Astrocyte (in vitro differentiated cells and primary cell): Measurements from ENCODE around the gene SCUBE3. TPM values are rescaled to one million over a fixed set of nuclear protein-coding genes. Genes with fewer than 3 reads are reported as not detected.
A peak's percentile ranks its signal among the peaks of the same experiment; 100 is the strongest.

ENCODE experiments used
- DNase-seq: peaks from one replicate; pipeline ENCODE4 v3.0.0-alpha.2; 2010; ENCODE audit warnings: low read depth
- FAIRE-seq: peaks from 2 replicates; lab custom pipeline; 2011; peaks lifted over from hg19 to GRCh38; lab: Jason Lieb, UNC
- H2AFZ ChIP-seq: 2 replicates; pipeline ENCODE4 v1.6.0; 2012; ENCODE audit warnings: low read depth, low read length, inconsistent platforms
- H3K27ac ChIP-seq: 2 replicates; pipeline ENCODE4 v1.5.1; 2011; ENCODE audit warnings: low read depth, low read length, inconsistent platforms
- H3K27me3 ChIP-seq: 2 replicates; pipeline ENCODE4 v1.6.0; 2011; ENCODE audit warnings: low read length, inconsistent platforms; ENCODE audit not compliant: insufficient read depth
- H3K36me3 ChIP-seq: 2 replicates; pipeline ENCODE4 v1.5.1; 2011; ENCODE audit warnings: low read length, inconsistent platforms; ENCODE audit not compliant: insufficient read depth
- H3K4me1 ChIP-seq: 2 replicates; pipeline ENCODE4 v1.5.1; 2011; ENCODE audit warnings: low read length, inconsistent platforms; ENCODE audit not compliant: insufficient read depth
- H3K4me2 ChIP-seq: 2 replicates; pipeline ENCODE4 v1.6.0; 2012; ENCODE audit warnings: low read length, inconsistent platforms
- H3K4me3 ChIP-seq: 2 replicates; pipeline ENCODE4 v1.5.1; 2011; ENCODE audit warnings: low read depth, mild to moderate bottlenecking, low read length, inconsistent platforms; ENCODE audit not compliant: insufficient read depth
- H3K79me2 ChIP-seq: 2 replicates; pipeline ENCODE4 v1.6.0; 2012; ENCODE audit warnings: mild to moderate bottlenecking, low read length, inconsistent platforms; ENCODE audit not compliant: insufficient read depth
- H3K9ac ChIP-seq: 2 replicates; pipeline ENCODE4 v1.6.0; 2012; ENCODE audit warnings: mild to moderate bottlenecking, low read length, inconsistent platforms
- H3K9me3 ChIP-seq: 2 replicates; pipeline ENCODE4 v1.5.1; 2012; ENCODE audit warnings: low read depth, mild to moderate bottlenecking, low read length, inconsistent platforms; ENCODE audit not compliant: insufficient read depth
- H4K20me1 ChIP-seq: 2 replicates; pipeline ENCODE4 v1.6.0; 2012; ENCODE audit warnings: low read length, inconsistent platforms; ENCODE audit not compliant: insufficient read depth
- H3K27ac Mint-ChIP-seq: one replicate; pipeline ENCODE4 v1.8.0; 2021; ENCODE audit warnings: mild to moderate bottlenecking, mixed read lengths; ENCODE audit not compliant: unreplicated experiment
- H3K27me3 Mint-ChIP-seq: one replicate; pipeline ENCODE4 v1.8.0; 2021; ENCODE audit warnings: low read depth, mixed read lengths; ENCODE audit not compliant: unreplicated experiment
- H3K36me3 Mint-ChIP-seq: one replicate; pipeline ENCODE4 v1.8.0; 2021; ENCODE audit warnings: low read depth, mixed read lengths; ENCODE audit not compliant: unreplicated experiment
- H3K4me1 Mint-ChIP-seq: one replicate; pipeline ENCODE4 v1.8.0; 2021; ENCODE audit warnings: low read depth, mixed read lengths; ENCODE audit not compliant: unreplicated experiment
- H3K4me3 Mint-ChIP-seq: one replicate; pipeline ENCODE4 v1.8.0; 2021; ENCODE audit warnings: mild to moderate bottlenecking, moderate library complexity, mixed read lengths; ENCODE audit not compliant: unreplicated experiment
- H3K9me3 Mint-ChIP-seq: one replicate; pipeline ENCODE4 v1.8.0; 2021; ENCODE audit warnings: mild to moderate bottlenecking, mixed read lengths; ENCODE audit not compliant: unreplicated experiment
- CTCF ChIP-seq: IDR thresholded peaks from 2 replicates; pipeline ENCODE4 v1.5.1; 2011; ENCODE audit warnings: low read depth, mild to moderate bottlenecking, inconsistent platforms, low read length, moderate library complexity; ENCODE audit not compliant: insufficient read depth
- EZH2 ChIP-seq: IDR thresholded peaks from 2 replicates; pipeline ENCODE4 v1.6.1; 2012; ENCODE audit warnings: mild to moderate bottlenecking, low read length, inconsistent platforms; ENCODE audit not compliant: insufficient read depth
- total RNA-seq: library from RNA; stranded (reverse); gene quantifications from 2 replicates; pipeline ENCODE4 v1.2.1, GENCODE V29; 2021

Gene SCUBE3
- total RNA-seq, 1 donor from 2014 or later, result 10.1 TPM

- Histone ChIP-seq H3K4me3 (no peak overlapping the region), H2AFZ (no peak overlapping the region), H3K9me3 (no peaks in the 10 kb centered on the region), H3K27me3 (peaks cover 8% of the 10 kb centered on the region), H3K4me1 (peaks cover 8% of the 10 kb centered on the region), H3K4me2 (no peak overlapping the region), H3K27ac (no peak overlapping the region), H3K36me3 (no peaks in the 10 kb centered on the region), H3K79me2 (no peaks in the 10 kb centered on the region), H4K20me1 (no peaks in the 10 kb centered on the region), H3K9ac (no peak overlapping the region)
- no peak for DNase-seq
- peaks cover 61% of the 10 kb centered on the region for H3K27me3 Mint-ChIP-seq
- FAIRE-seq, result no peak
- no peak overlapping the region for H3K27ac Mint-ChIP-seq
- no peak overlapping the region for H3K4me3 Mint-ChIP-seq
- H3K36me3 Mint-ChIP-seq, result peaks cover 1% of the 10 kb centered on the region
- peaks cover 3% of the 10 kb centered on the region for H3K9me3 Mint-ChIP-seq
- TF ChIP-seq CTCF, result no peak
- TF ChIP-seq EZH2, result no peak
- H3K4me1 Mint-ChIP-seq, result peaks cover 2% of the 10 kb centered on the region
Measured at GRCh38 chr6:35209081-35209480, 4.7 kb upstream of the SCUBE3 start.

- Mint-ChIP-seq H3K4me1 (peaks cover 4% of the 10 kb centered on the region), H3K27ac (no peak overlapping the region), H3K9me3 (peaks cover 3% of the 10 kb centered on the region), H3K4me3 (no peak overlapping the region), H3K36me3 (peaks cover 1% of the 10 kb centered on the region), H3K27me3 (peaks cover 61% of the 10 kb centered on the region)
- no peak for DNase-seq
- no peak for TF ChIP-seq EZH2
- no peak for TF ChIP-seq CTCF
- Histone ChIP-seq H3K4me3 (no peak overlapping the region), H4K20me1 (no peaks in the 10 kb centered on the region), H3K4me1 (peaks cover 11% of the 10 kb centered on the region), H3K9me3 (no peaks in the 10 kb centered on the region), H3K27ac (no peak overlapping the region), H2AFZ (no peak overlapping the region), H3K36me3 (no peaks in the 10 kb centered on the region), H3K79me2 (no peaks in the 10 kb centered on the region), H3K9ac (no peak overlapping the region), H3K27me3 (peaks cover 8% of the 10 kb centered on the region), H3K4me2 (no peak overlapping the region)
- no peak for FAIRE-seq
Measured at GRCh38 chr6:35209622-35210247, 4.0 kb upstream of the SCUBE3 start.

- no peaks in the 10 kb centered on the region for H3K36me3 Mint-ChIP-seq
- H3K4me1 ChIP-seq, result peaks cover 40% of the 10 kb centered on the region
- peaks cover 35% of the 10 kb centered on the region for H3K4me1 Mint-ChIP-seq
- H3K4me2 ChIP-seq, result peak overlapping the region; percentile 95
- peak overlapping the region; percentile 63 for H3K4me3 ChIP-seq
- peak overlapping the region; percentile 70 for H3K9ac ChIP-seq
- H3K27ac Mint-ChIP-seq, result no peak overlapping the region
- DNase-seq (no peak), FAIRE-seq (no peak)
- H3K27me3 Mint-ChIP-seq, result peaks cover 42% of the 10 kb centered on the region
- H3K79me2 ChIP-seq, result peaks cover 22% of the 10 kb centered on the region
- peaks cover 3% of the 10 kb centered on the region for H3K9me3 Mint-ChIP-seq
- peak overlapping the region; percentile 84 for H3K4me3 Mint-ChIP-seq
- H3K27me3 ChIP-seq, result peaks cover 8% of the 10 kb centered on the region
- H4K20me1 ChIP-seq, result peaks cover 28% of the 10 kb centered on the region
- H3K36me3 ChIP-seq, result no peaks in the 10 kb centered on the region
- TF ChIP-seq EZH2, result no peak
- TF ChIP-seq CTCF, result no peak
- peak overlapping the region; percentile 75 for H2AFZ ChIP-seq
- no peak overlapping the region for H3K27ac ChIP-seq
- no peaks in the 10 kb centered on the region for H3K9me3 ChIP-seq
Measured at GRCh38 chr6:35213298-35213791, 411 bp upstream of the SCUBE3 start.
